LNCAP (cell line): Measurements from ENCODE around the gene APBA2.

Experiments
- CTCF ChIP-seq: fragments of 450-650 bp; IDR thresholded peaks from 2 replicates; pipeline ENCODE4 v1.5.1; 2017; ENCODE audit warnings: mild to moderate bottlenecking

Gene APBA2

GRCh38 chr15:29143909-29144635 lies 258.3 kb downstream of the APBA2 start:
- no peak for TF ChIP-seq CTCF

GRCh38 chr15:29149738-29150075 lies 263.9 kb downstream of the APBA2 start:
- TF ChIP-seq CTCF, result no peak

GRCh38 chr15:29150515-29151483 lies 265.0 kb downstream of the APBA2 start:
- no peak for TF ChIP-seq CTCF

GRCh38 chr15:29151484-29151857 lies 265.7 kb downstream of the APBA2 start:
- TF ChIP-seq CTCF, result no peak

GRCh38 chr15:29156521-29156920 lies 270.7 kb downstream of the APBA2 start:
- TF ChIP-seq CTCF, result no peak

- no peak for TF ChIP-seq CTCF
Observed at GRCh38 chr15:29159771-29160455, 274.1 kb downstream of the APBA2 start.

GRCh38 chr15:29162411-29162810 lies 276.6 kb downstream of the APBA2 start:
- TF ChIP-seq CTCF, result no peak
